GM12892 (cell line): ENCODE results near the gene DKK3.

Source experiments
- POLR2A ChIP-seq: IDR thresholded peaks from 2 replicates; pipeline ENCODE4 v1.6.1; 2011; ENCODE audit warnings: low read depth, low read length, control low read depth
- POLR2AphosphoS5 ChIP-seq: IDR thresholded peaks from 2 replicates; pipeline ENCODE4 v1.6.1; 2011; ENCODE audit warnings: low read depth, low read length, control low read depth
- TAF1 ChIP-seq: IDR thresholded peaks from 2 replicates; pipeline ENCODE4 v1.6.1; 2011; ENCODE audit warnings: low read depth, mild to moderate bottlenecking, control low read depth, low read length, borderline replicate concordance

DNA sequence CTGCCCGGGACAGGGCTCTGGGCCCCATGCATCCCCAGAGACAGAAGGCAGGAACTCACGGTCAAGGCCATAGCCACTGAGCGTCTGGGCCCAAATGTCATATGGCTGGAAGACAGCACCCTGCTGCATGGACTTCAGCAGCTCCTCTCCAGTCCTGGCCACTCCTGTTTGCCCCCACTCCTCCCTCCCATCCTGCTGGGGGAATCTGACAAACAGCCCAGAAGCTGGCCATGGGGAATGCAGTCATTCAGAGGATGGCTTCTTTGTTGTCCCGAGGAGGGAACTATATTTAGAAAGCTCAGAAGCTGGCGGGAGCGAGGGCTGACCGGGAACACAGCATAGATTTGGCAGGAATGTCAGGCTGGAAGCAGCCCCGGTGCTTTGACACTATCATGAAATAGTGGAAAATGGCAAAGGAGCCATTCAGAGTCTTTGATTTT lies 35.0 kb downstream of the DKK3 start:
- TF ChIP-seq POLR2A: no peak
- no peak for TF ChIP-seq POLR2AphosphoS5
- TF ChIP-seq TAF1: no peak
